IPS-11a (cell line): ENCODE results near the gene ARID4B.
"Not testable (repeated sequence)": the region's sequence is repeated elsewhere in the genome, so short reads cannot be mapped to it uniquely, and the experiment has no call there.

Source experiments
- H3K4me3 ChIP-seq: one replicate; pipeline ENCODE4 v1.5.1; 2013; ENCODE audit warnings: low read depth, low read length, control low read depth

Gene ARID4B

DNA sequence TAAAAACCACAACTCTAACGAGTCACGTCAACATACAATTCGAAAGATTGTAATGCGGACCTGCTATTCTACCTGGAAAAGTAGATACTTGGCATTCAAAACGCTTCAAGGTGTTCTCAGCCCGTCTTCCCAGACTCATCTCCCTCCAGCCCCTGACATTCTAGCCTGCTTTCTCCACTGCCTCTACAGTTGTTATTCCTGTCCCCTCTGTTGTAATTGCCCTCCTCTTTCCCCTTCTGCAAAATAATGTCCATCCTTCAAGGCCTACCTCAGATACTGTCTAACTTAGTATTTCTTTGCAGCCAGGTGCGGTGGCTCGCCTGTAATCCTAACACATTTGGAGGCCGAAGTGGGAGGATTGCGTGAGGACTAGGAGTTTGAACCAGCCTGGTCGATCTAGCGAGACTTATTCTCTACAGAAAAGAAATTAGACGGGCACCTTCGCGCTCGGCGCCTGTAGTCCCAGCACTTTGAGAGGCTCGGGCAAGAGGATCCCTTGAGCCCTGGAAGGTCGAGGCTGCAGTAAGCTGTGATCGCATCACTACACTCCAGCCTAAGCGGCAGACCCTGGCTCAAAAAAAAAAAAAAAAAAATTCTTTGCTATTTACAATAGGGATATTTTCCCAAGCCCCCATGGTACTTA is 166.2 kb downstream of the ARID4B start:
- peak overlapping the region; percentile 99 for H3K4me3 ChIP-seq

DNA sequence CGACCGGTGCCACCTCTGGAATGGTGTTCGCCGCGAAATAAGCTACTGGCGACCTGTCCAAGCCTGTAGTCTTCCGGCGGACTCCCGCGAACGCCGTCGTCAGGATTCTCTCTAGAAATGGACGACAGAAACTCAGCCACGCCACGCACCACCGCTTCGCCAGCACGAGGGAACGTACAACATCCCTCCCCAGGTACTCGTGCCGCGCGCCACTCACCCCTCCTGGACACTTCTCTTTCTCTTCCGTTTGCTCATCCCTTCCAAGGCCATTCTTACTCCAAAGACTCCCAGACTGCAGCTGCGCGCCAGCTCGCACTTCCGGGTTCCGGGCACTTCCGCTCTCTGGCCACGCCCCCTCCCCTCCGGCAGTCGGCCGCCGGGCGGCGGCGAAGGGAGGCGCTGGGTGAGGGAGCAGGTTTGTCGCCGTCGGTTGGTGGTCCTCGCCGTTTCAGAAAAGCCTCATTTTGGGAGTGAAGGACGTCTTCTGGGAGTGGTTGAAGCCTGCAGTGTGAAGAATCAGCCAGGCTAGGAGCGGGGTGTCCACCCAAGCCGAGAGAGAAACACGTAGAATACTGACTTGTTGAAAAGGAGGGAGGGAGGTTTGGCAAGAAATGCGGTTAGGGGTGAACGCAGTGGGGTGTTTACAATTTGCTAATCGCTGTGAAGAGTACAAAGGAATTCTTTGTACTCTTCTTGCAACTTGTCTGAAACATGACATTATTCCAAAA is 166.9 kb downstream of the ARID4B start, which contains the start of gene RBM34:
Gene RBM34 (minus strand): TSS at position 294 of the 728 bp plus-strand sequence. CDS start 24 bp downstream, at position 270.
- H3K4me3 ChIP-seq, result peak within 1 kb of the TSS; percentile 99

DNA sequence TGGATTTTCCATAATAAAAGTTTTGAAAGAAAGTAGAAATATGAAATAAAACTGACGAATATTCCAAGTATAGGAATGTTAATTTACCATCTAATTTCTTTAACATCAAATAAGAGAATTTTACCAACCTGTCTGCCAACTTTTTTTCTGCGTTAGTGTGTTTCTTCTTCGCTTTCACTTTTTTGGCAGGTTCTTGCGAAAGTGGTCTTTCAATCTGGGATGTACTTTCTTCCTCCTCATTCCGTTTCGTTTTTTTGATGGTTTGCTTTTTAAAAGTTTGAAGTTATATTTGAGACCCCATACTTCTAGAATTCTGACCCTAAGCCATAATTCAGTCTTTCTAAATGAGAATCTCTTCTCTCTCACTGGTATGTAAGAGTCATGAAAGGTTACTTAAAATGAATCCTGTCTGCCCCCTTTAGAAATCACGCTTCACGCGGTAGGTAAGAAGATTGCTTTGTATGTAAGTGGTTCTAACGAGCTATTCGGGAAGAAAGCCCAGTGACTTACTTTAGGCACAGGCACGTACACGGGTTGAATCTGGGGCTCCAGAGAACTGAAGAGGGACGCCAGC is 167.5 kb downstream of the ARID4B start:
- H3K4me3 ChIP-seq, result peak overlapping the region; percentile 99

DNA sequence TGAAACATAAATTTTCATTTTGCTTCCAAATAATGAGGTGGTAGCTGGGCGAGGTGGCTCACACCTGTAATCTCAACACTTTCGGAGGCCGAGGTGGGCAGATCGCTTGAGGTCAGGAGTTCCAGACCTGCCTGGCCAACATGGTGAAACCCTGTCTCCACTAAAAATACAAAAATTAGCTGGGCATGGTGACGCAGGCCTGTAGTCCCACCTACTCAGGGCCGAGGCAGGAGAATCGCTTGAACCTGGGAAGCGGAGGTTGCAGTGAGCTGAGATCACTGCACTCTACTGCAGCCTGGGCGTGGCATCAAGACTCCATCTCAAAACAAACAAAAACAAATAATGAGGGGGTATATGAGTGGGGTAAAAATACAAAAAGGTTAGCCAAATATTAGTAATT is 168.0 kb downstream of the ARID4B start:
- H3K4me3 ChIP-seq, result peak overlapping the region; percentile 99

DNA sequence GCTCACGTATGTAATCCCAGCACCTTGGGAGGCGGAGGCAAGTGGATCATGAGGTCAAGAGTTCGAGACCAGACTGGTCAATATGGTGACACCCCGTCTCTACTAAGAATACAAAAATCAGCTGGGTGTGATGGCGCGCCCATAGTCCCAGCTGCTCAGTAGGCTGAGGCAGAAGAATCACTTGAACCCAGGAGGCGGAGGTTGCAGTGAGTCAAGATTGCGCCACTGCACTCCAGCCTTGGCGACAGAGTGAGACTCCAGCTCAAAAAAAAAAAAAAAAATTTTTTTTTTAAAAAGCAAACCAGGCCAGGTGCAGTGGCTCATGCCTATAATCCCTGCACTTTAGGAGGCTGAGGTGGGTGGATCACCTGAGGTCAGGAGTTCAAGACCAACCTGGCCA is 168.7 kb downstream of the ARID4B start:
- H3K4me3 ChIP-seq, result not testable (repeated sequence)

DNA sequence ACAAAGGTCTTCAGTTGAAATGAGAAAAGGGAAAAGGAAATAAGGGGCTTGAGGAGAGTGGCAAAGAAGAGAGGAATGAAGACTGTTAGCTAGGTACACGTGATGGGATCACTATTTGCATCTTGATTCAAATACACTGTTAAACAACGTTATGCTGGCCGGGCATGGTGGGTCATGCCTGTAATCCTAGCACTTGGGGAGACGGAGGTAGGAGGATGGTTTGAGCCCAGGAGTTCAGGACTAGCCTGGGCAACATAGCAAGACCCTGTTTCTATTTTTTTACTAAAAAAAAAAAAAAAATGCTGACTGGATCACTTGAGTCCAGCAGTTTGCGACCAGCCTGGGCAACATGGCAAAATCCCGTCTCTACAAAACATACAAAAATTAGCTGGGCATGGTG is 169.3 kb downstream of the ARID4B start:
- no peak overlapping the region for H3K4me3 ChIP-seq

DNA sequence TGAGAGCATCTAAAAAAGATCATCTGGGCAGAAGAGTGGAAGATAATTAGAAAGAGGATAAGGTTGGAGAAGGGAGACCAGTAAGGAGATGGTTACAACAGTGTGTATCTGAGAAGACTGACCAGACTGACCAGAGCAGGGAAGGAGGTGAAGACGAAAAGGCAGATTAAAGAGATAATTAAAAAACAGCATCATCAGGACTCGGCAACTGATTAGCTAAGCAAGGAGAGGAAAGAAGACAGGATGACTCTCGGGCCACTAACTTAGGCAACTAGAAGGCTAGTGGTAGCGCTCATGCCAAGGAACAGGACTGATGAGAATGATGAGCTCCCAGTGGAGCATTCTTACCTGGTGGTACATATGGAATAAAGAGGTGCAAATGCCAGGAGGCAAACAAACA is 170.8 kb downstream of the ARID4B start:
- H3K4me3 ChIP-seq, result no peak overlapping the region

DNA sequence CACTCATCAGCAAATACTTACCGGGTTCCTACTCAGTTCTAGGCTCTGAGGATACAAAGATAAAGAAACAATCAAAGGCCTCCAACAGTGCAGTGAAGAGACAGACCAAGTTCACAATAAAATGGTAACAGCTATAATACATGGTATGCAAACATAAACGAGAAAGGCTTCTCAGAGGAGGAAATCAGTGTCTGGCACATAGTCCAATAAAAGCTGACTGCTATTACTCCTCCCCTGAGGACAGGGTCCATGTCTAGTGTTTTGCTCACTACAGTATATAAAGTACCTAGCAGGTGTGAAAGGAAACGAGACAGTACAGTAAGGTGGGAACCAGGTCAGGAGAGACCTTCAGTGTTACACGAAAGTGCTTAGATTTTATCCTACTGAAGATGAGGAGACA is 171.2 kb downstream of the ARID4B start:
- H3K4me3 ChIP-seq, result no peak overlapping the region

DNA sequence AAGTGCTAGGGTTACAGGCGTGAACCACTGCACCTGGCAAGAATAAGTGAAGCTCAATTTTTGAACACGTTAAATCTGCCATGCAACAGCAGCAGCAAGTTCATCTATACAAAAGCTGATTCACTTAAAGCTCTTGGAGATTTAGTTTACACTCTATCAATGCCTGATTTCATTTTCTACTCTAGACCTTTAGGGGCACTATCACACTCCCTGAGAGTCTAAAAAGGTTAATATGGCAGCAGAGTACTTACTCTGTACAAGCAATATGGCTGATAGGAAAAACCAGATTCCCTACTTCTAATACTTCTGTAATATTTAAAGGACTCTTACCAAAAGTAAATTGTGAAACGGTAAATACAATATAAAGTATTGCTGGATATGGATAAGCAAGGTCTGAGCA is 171.7 kb downstream of the ARID4B start:
- H3K4me3 ChIP-seq, result no peak overlapping the region

DNA sequence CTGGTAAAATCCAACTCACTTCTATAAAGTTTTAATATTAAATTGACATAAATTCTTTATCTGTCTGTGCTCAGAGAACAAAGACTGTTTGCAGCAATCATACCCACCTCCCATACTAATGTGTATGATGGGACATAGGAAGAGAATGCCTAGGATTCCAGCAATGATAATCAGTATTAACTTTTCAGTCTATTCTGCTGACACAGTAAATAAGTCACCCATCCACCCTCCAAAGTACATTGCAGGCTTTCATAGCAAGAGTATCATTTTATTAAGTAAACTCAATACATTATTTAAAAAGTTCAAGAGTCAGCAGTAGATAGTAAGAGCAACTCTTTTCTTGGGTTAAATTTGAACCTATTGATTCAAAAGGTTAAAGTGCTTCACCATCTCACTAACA is 175.7 kb downstream of the ARID4B start:
- H3K4me3 ChIP-seq, result no peak overlapping the region

DNA sequence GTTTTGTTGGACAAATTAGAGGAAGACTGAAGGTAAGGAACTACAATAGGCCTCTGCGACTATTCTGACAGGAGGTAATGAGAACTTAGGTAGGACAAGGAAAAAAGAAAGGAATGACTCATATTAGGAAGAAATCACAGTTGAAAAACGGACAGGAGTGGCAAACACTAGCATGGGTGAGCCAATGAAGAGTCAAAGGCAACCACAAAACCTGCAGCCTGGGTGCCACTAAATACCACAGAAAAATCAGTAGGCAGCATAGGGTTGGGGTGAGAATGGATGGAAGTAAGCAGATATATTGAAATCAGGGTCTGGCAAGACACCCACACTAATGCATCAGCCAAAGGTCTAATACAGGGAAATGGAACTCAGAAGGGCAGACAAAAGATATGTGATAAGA is 176.9 kb downstream of the ARID4B start:
- no peak overlapping the region for H3K4me3 ChIP-seq

DNA sequence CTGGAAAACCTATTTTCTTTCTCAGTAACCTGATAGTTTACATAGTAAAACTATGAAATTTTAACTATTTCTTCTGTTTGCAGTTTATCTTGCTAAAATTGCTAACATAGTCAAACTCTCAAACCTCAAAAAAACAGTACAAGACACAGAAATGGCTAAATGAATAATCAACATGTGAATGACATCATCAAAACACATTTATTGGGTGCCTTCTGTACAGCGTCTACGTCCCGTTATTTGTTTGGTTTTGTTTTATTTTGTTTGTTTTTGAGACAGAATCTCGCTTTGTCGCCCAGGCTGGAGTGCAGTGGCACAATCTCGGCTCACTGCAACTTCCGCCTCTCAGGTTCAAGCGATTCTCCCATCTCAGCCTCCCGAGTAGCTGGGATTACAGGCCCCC is 178.2 kb downstream of the ARID4B start:
- no peak overlapping the region for H3K4me3 ChIP-seq

DNA sequence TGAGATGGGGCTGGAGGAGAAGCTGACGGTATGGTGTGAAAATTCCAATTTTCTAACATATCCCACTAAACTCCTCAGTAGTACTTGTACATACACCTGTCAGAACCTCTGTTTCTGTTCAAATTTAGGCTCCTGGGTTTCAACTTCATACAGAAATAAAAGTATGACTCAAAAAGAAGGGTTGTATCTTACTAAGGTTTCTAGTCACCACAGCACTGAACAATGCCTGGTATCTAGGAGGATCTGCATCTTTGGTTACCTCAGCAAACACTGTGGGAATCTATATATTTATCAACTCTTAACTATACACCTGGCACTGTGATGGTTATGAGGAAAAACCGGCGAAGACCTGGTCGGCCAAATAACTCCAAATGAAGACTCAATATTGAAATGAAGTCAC is 180.7 kb downstream of the ARID4B start:
- H3K4me3 ChIP-seq, result no peak overlapping the region

DNA sequence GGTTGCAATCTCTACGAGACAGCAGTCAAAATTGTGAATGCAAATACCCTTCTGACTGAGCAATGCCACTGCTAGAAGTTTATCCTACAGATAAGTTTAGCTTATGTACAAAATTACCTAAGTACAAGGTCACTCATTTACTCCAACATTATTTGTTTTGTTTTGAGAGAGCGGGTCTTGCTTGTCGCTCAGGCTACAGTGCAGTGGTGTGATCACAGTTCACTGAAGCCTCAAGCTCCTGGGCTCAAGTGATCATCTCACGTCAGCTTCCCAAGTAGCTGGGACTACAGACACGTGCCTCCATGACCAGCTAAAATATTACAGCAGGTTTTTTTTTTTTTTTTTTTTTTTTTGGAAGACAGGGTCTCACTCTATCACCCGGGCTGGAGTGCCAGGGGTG is 182.3 kb downstream of the ARID4B start:
- H3K4me3 ChIP-seq, result no peak overlapping the region

DNA sequence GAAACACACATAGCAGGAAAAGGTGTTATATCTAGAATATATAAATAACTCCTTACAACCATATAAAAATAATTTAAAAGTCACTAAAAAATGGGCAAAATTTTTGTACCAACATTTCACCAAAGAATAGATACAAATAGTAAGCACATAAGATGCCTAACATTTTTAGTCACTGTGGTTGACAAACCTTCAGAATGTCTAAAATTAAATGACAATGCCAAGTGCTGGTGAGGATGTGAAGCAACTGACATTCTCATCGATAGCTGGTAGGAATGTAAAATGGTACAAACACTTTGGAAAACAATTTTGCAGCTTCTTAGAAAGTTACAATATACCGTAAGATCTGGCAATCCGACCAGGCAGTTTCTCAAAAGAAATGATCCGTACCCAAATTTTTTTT is 185.0 kb downstream of the ARID4B start:
- no peak overlapping the region for H3K4me3 ChIP-seq

DNA sequence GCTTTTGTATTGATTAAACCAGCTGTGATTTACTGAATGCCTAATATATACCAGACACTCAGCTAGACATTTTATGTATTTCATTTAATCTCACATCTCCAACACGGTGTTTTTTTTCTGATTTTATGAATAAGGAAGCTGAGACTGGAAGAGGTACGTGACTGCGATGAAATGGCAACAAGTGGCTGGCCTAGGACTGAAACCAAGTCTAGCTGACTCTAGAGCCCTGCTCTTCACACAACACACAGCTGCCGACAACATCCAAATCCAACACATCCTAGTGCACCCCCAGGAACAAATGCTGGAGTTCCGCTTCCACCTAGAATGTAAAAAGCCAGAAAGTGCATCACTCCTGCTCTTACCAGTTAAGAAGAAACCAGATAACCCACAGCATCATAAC is 188.7 kb downstream of the ARID4B start:
- no peak overlapping the region for H3K4me3 ChIP-seq

DNA sequence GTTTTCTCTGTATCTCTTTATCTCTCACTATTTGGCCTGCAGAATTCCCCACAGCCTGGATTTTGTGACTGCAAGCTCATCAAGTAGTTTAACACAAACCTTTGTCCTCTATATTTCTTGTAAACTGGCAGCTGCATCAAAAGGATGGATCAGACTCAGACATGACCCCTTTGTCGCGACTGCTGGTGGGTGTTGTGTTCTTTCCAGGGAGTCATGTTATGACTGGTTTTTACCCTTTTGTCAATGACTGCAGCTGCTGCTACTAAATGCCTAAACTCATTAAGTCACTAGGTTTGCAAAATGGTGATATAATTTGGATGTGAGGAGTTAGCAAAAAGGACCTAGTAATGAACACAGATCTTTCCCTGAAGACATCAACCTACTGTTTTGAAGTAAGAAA is 189.2 kb downstream of the ARID4B start:
- H3K4me3 ChIP-seq, result no peak overlapping the region

DNA sequence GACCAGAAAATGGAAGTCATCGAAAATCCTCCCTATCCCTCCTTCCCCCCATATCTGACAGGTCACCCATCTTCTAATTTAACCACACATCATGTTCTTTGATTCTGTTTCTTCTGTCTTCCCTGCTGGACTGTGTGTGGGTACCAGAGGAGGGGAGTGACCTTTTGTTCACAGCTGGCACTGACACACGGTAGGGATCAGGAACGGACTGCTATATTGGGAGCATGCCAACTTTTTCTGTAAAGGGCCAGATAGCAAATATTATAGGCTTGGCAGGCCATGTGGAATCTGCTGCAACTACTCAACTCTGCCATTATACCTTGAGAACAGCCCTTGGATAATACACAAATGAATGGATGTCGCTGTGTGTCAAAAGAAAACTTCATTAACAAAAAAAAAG is 191.9 kb downstream of the ARID4B start:
- no peak overlapping the region for H3K4me3 ChIP-seq

DNA sequence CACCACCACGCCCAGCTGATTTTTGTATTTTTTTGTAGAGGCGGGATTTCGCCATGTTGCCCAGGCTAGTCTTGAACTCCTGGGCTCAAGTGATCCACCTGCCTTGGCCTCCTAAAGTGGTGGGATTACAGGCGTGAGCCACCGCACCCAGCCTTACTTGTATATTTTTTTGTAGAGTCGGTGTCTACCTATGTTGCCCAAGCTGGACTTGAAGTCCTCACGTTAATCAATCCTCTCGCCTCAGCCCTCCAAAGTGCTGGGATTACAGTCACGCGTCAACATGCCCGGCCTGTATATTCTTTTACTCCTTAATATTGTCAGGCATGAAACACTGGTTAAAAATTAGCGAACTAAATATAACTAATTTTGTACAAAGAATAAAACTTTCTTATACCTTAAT is 193.8 kb downstream of the ARID4B start:
- no peak overlapping the region for H3K4me3 ChIP-seq

DNA sequence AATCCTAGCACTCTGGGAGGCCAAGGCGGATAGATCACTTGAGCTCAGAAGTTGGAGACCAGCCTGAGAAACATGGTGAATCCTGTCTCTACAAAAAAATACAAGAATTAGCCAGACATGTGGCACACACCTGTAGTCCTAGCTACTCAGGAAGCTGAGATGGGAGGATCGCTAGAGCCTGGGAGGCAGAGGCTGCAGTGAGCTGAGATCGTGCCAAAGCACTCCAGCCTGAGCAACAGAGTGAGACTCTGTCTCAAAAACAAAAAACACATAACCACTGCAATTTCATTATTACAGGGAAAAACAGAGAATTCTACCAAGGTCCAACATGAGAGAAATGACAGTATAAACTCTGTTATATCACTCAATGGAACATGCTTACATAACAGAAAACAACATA is 194.9 kb downstream of the ARID4B start:
- no peak overlapping the region for H3K4me3 ChIP-seq

DNA sequence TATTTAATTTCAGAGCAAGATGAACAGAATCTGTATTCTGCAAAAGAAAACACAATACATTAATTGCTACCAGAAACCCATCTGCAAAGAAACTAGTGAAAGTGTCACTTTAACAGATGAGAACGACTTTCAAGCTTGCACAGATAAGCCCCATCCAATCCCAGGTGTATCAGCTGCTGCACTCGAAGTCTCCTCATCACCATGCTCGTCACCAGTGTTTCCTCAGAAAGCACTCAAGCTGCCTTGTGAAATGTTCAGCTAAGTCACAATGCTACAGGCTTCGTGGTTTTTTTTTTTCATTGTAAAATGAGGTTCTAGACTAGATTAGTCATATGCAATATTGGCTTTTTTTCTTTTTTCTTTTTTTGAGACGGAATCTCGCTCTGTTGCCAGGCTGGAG is 196.0 kb downstream of the ARID4B start:
- no peak overlapping the region for H3K4me3 ChIP-seq

DNA sequence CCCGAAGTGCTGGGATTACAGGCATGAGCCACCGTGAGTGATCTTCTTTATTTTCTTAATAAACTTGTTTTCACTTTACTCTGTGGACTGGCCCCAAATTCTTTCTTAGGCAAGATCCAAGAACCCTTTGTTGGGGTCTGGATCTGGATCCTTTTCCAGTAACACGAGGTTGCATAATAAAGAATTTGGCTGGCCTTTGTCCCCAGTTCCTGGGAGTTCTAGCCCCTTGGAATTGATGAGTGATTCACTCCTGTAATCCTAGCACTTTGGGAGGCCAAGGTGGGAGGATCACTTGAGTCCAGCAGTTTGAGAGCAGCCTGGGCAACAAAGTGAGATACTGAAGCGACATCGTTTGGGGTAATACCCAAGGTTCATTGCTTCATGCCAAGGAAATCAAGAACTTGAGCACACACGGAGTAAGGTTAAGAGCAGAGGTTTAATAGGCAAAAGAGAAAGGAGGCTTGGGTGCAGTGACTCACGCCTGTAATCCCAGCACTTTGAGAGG is 197.2 kb downstream of the ARID4B start:
- H3K4me3 ChIP-seq, result no peak overlapping the region
